ENCODE measurements around the gene MTCL1. TPM values are rescaled to one million over a fixed set of nuclear protein-coding genes. Genes with fewer than 3 reads are reported as not detected.

Gene MTCL1
- total and polyA plus RNA-seq, 2 of the 8 experiments (the other 6 are each of a cell fraction or from before 2014, with no cell fraction given), result 16.6 to 60.8 TPM

DNA sequence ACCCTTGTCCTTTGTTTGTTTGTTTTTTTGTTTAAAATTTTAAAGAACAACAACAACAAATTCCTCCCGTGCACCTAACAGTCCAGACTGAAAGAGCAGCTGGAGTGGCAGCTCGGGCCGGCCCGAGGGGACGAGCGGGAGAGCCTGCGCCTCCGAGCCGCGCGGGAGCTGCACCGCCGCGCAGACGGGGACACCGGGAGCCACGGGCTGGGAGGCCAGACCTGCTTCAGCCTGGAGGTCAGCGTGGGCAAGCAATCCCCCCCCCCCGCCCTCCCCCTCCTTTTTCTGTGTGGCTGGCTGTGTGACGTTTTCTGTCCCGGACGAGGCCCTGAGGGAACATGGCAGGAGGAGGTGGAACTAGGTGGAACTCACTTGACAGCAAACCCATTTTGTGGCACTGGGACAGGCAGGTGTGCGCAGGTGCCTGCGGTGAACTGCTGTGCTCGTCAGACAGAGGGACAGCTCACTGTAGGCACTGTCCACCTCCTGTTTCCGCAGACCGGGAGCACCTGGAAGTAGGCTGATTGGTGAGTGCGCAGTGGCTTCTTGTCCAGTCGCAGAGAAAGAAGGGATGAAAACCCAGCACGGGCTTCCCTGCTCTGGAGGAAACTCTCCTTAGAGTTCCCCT lies 80.6 kb downstream of the MTCL1 start:
- 93% methylated on average over 18 of the region's 30 CpGs; no CpG with 5 or more reads in 1 of the 2 experiments for WGBS, 2 experiments (ENCODE audit: extremely low coverage in 1 of 2, insufficient coverage in 1 of 2, insufficient read length in 1 of 2, insufficient replicate concordance in 2 of 2, low coverage in 1 of 2, low lambda C conversion rate in 2 of 2, missing lambda C conversion rate in 1 of 2)
- TF ChIP-seq KDM4A (IDR thresholded peaks at IDR 0.05; ENCODE audit: low read depth, low read length, severe bottlenecking) (no peak), YY1 (IDR thresholded peaks at IDR 0.05; ENCODE audit: low read depth, low read length) (no peak), SIN3A (conservative IDR thresholded peaks at IDR 0.05 in 1 of 2, IDR thresholded peaks at IDR 0.05 in 1 of 2; ENCODE audit: low read depth in 1 of 2, low read length in 2 of 2) (no peak), SRF (IDR thresholded peaks at IDR 0.05; ENCODE audit: low read depth, low read length) (no peak), JUN (IDR thresholded peaks at IDR 0.05; ENCODE audit: low read depth, low read length) (no peak), BACH1 (IDR thresholded peaks at IDR 0.05; ENCODE audit: low read length) (no peak), EP300 (IDR thresholded peaks at IDR 0.05; ENCODE audit: borderline replicate concordance in 1 of 2, low read depth in 2 of 2, low read length in 2 of 2) (no peak), RXRA (IDR thresholded peaks at IDR 0.05; ENCODE audit: insufficient read depth, low read depth, low read length) (no peak), JUND (IDR thresholded peaks at IDR 0.05; ENCODE audit: low read length) (no peak)
- TF ChIP-seq, protein P1, sequence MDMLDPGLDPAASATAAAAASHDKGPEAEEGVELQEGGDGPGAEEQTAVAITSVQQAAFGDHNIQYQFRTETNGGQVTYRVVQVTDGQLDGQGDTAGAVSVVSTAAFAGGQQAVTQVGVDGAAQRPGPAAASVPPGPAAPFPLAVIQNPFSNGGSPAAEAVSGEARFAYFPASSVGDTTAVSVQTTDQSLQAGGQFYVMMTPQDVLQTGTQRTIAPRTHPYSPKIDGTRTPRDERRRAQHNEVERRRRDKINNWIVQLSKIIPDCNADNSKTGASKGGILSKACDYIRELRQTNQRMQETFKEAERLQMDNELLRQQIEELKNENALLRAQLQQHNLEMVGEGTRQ (IDR thresholded peaks at IDR 0.05; ENCODE audit: low read length), result no peak
- TF ChIP-seq, protein P2, sequence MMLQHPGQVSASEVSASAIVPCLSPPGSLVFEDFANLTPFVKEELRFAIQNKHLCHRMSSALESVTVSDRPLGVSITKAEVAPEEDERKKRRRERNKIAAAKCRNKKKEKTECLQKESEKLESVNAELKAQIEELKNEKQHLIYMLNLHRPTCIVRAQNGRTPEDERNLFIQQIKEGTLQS (IDR thresholded peaks at IDR 0.05; ENCODE audit: insufficient read depth, low read depth, low read length), result no peak

More for the DNA sequence above, 80.6 kb downstream of the MTCL1 start:
- Histone ChIP-seq H3K79me1 (ENCODE audit: low read depth, low read length) (no peaks in the 10 kb centered on the region; the same call in 1 of the 2 replicates), H3K27ac (ENCODE audit: low read depth, low read length) (no peak overlapping the region), H4K91ac (replicated peaks; ENCODE audit: insufficient read length, low read length) (peak overlapping the region; percentile 62), H2AFZ (ENCODE audit: low read length) (no peak overlapping the region), H3K4me2 (ENCODE audit: insufficient read depth in 1 of 2, low read depth in 2 of 2, low read length in 2 of 2) (no peak overlapping the region), H3K9ac (replicated peaks in 1 of 4; ENCODE audit: extremely low read depth in 1 of 4, low read depth in 3 of 4, low read length in 3 of 4) (no peak overlapping the region), H3K4me1 (replicated peaks in 1 of 4; ENCODE audit: control insufficient read depth in 3 of 4, insufficient read depth in 4 of 4, low read length in 3 of 4) (peaks cover 0 to 3% (median under 1%) of the 10 kb centered on the region in 4 experiments; a peak in 3 of 7 replicates), H2BK15ac (ENCODE audit: low read length) (no peak overlapping the region), H3K23ac (ENCODE audit: insufficient read length) (no peak overlapping the region), H3K27me3 (replicated peaks in 1 of 4; ENCODE audit: control insufficient read depth in 3 of 4, extremely low read depth in 1 of 4, insufficient read depth in 3 of 4, low read length in 3 of 4) (no peaks in the 10 kb centered on the region), H3K4me3 (ENCODE audit: extremely low read depth in 1 of 4, insufficient read depth in 2 of 4, low read depth in 3 of 4, low read length in 4 of 4) (no peak overlapping the region), H3K36me3 (ENCODE audit: control insufficient read depth in 2 of 4, insufficient read depth in 4 of 4, low read length in 3 of 4) (peaks cover 7 to 49% (median 20%) of the 10 kb centered on the region in 4 experiments; a peak in 5 of 8 replicates), H3K9me3 (ENCODE audit: insufficient read depth in 2 of 2, low read depth in 1 of 2, low read length in 1 of 2) (no peaks in the 10 kb centered on the region), H3K79me2 (ENCODE audit: control insufficient read depth in 1 of 2, insufficient read depth in 2 of 2, low read length in 2 of 2) (no peaks in the 10 kb centered on the region), H3K14ac (ENCODE audit: insufficient read length) (no peak overlapping the region), H4K8ac (ENCODE audit: extremely low read depth, insufficient read depth, low read length) (no peak overlapping the region), H4K20me1 (replicated peaks in 1 of 2; ENCODE audit: control insufficient read depth in 1 of 2, insufficient read depth in 2 of 2, low read length in 2 of 2) (no peaks in the 10 kb centered on the region), H3K4ac (replicated peaks; ENCODE audit: insufficient read length, low read depth, low read length) (no peak overlapping the region), H3K56ac (replicated peaks; ENCODE audit: insufficient read length, low read depth, low read length) (no peak overlapping the region), H2BK12ac (ENCODE audit: low read depth, low read length) (no peak overlapping the region), H2BK20ac (ENCODE audit: low read length) (no peak overlapping the region), H3K18ac (ENCODE audit: extremely low read depth, low read length) (no peak overlapping the region), H2BK120ac (replicated peaks; ENCODE audit: low read depth, low read length) (no peak overlapping the region), H2BK5ac (ENCODE audit: low read depth, low read length) (no peak overlapping the region; the same call in 1 of the 2 replicates), H3K23me2 (ENCODE audit: low read depth, low read length) (no peaks in the 10 kb centered on the region), H4K5ac (ENCODE audit: insufficient read length, low read depth, low read length) (no peak overlapping the region), H2AK5ac (ENCODE audit: low read depth, low read length) (no peak overlapping the region)
- no peak for FAIRE-seq
- ChIA-PET POLR2A (ENCODE audit: partially characterized antibody) (no interaction called here), CTCF (ENCODE audit: partially characterized antibody) (interaction anchor here (0.7 to 6.3 kb wide), 6 partner anchors 9 to 132 kb away, joined by 3 to 32 read pairs (median 5); no protein-coding TSS in a partner anchor)
- no peak for DNase-seq (ENCODE audit: low read depth in 1 of 2, low spot score in 2 of 2)
